PFSK-1 (cell line): ENCODE data around the gene GRK3.

ENCODE experiments used
- POLR2AphosphoS5 ChIP-seq: IDR thresholded peaks from 2 replicates; pipeline ENCODE4 v1.6.1; 2012; ENCODE audit warnings: low read depth, mild to moderate bottlenecking, control low read depth, low read length, moderate library complexity
- REST ChIP-seq, 2 experiments: IDR thresholded peaks; 2 replicates each; pipeline versions ENCODE4 v1.6.1 to v1.8.0; 2011 to 2012; ENCODE audit warnings: low read depth in 2 of 2, low read length in 2 of 2, control low read depth in 1 of 2, inconsistent platforms in 1 of 2, mild to moderate bottlenecking in 1 of 2, moderate library complexity in 1 of 2; ENCODE audit not compliant: insufficient read depth in 1 of 2
- SIN3A ChIP-seq: IDR thresholded peaks from 2 replicates; pipeline ENCODE4 v1.6.1; 2012; ENCODE audit warnings: mild to moderate bottlenecking, low read length, moderate library complexity, borderline replicate concordance; ENCODE audit not compliant: insufficient read depth
- TAF1 ChIP-seq: IDR thresholded peaks from 2 replicates; pipeline ENCODE4 v1.6.1; 2012; ENCODE audit warnings: low read length, control low read depth, borderline replicate concordance; ENCODE audit not compliant: insufficient read depth

- TF ChIP-seq POLR2AphosphoS5 (no peak), REST (IDR thresholded peaks at IDR 0.05; ENCODE audit: insufficient read depth in 1 of 2, low read depth in 2 of 2, low read length in 2 of 2) (no peak), TAF1 (no peak), SIN3A (no peak)
These were observed 158.2 kb downstream of the GRK3 start for GRCh38 chr22:25722626-25723025.
